Kidney epithelial cell (primary cell): ENCODE data around the gene USP46. TPM values are rescaled to one million over a fixed set of nuclear protein-coding genes. Genes with fewer than 3 reads are reported as not detected.

Experiments
- DNase-seq: peaks from one replicate; pipeline ENCODE4 v3.0.0-alpha.2; 2010; ENCODE audit warnings: low read depth
- H3K27me3 ChIP-seq: 2 replicates; pipeline ENCODE4 v1.6.0; 2011; ENCODE audit warnings: low read length; ENCODE audit not compliant: control insufficient read depth, insufficient read depth
- H3K36me3 ChIP-seq: 2 replicates; pipeline ENCODE4 v1.5.1; 2011; ENCODE audit warnings: low read length; ENCODE audit not compliant: control insufficient read depth, insufficient read depth
- H3K4me3 ChIP-seq: 2 replicates; pipeline ENCODE4 v1.5.1; 2011; ENCODE audit warnings: low read depth, mild to moderate bottlenecking, control low read depth, low read length
- total RNA-seq: library from RNA; depleted of rRNA; stranded (reverse); fragments of >200 nt; gene quantifications from 2 replicates; pipeline ENCODE4 v1.2.3, GENCODE V29; 2015
- TF ChIP-seq, protein P1 (sequence below): IDR thresholded peaks from 2 replicates; pipeline ENCODE4 v1.5.1; 2011; ENCODE audit warnings: mild to moderate bottlenecking, moderate library complexity, low read length, control low read depth, inconsistent platforms; ENCODE audit not compliant: insufficient read depth, poor library complexity, severe bottlenecking

USP46 gene
- total RNA-seq, 1 donor from 2014 or later, result 14.9 TPM

DNA sequence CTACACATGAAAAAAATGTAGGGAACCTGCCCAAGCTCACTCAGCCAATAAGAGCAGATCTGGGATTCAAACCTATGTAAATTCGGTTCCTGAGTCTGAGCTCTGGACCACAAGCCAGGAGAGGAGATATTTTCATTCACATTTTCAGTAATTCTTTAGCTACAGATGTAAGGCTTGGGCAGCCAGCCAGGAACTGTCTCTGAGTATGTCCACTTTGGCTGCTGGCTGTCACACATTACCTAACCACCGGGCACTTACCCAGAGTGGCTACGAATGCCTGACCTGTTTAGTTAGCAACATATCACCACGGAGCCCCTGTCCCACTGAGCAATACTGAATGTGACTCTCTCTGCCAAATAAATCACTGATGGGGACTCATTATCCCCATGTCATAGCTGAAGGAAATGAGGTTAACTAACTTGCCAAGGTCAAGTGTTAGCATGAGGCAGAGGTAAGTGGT lies 15.3 kb downstream of the USP46 start:
- TF ChIP-seq, protein P1, sequence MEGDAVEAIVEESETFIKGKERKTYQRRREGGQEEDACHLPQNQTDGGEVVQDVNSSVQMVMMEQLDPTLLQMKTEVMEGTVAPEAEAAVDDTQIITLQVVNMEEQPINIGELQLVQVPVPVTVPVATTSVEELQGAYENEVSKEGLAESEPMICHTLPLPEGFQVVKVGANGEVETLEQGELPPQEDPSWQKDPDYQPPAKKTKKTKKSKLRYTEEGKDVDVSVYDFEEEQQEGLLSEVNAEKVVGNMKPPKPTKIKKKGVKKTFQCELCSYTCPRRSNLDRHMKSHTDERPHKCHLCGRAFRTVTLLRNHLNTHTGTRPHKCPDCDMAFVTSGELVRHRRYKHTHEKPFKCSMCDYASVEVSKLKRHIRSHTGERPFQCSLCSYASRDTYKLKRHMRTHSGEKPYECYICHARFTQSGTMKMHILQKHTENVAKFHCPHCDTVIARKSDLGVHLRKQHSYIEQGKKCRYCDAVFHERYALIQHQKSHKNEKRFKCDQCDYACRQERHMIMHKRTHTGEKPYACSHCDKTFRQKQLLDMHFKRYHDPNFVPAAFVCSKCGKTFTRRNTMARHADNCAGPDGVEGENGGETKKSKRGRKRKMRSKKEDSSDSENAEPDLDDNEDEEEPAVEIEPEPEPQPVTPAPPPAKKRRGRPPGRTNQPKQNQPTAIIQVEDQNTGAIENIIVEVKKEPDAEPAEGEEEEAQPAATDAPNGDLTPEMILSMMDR, result no peak
- peak; percentile 35 for DNase-seq
- no peaks in the 10 kb centered on the region for H3K27me3 ChIP-seq
- no peaks in the 10 kb centered on the region for H3K36me3 ChIP-seq
- no peak overlapping the region for H3K4me3 ChIP-seq

- no peak for DNase-seq
- TF ChIP-seq, protein P1, result no peak
- no peak overlapping the region for H3K4me3 ChIP-seq
- no peaks in the 10 kb centered on the region for H3K36me3 ChIP-seq
- no peaks in the 10 kb centered on the region for H3K27me3 ChIP-seq
Measured at GRCh38 chr4:52643190-52643589, 15.9 kb downstream of the USP46 start.

- TF ChIP-seq, protein P1, result no peak
- no peaks in the 10 kb centered on the region for H3K27me3 ChIP-seq
- peak; percentile 26 for DNase-seq
- H3K36me3 ChIP-seq, result no peaks in the 10 kb centered on the region
- no peak overlapping the region for H3K4me3 ChIP-seq
Measured at GRCh38 chr4:52641854-52642563, 17.1 kb downstream of the USP46 start.

GRCh38 chr4:52640808-52641565 lies 18.1 kb downstream of the USP46 start:
- TF ChIP-seq, protein P1, result no peak
- Histone ChIP-seq H3K36me3 (no peaks in the 10 kb centered on the region), H3K4me3 (no peak overlapping the region), H3K27me3 (no peaks in the 10 kb centered on the region)
- no peak for DNase-seq

DNA sequence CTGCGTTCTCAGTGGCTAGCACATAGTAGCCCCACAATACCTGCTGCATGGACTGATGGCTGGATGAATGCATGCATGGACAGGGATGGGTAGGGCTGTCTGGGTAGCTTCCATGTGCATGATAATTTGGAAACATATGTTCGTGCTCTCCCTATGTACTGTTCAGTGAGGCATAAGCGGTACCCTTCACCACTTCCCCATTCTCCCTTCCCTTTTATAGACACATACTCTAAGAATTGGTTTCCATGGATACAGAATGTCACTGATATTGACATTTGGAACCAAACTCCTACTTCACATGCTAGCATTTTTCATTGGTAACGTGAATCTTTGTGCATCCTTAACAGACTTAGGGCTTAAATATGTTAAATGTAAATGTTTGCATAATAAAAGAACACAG lies 20.4 kb downstream of the USP46 start:
- TF ChIP-seq, protein P1, result no peak
- no peaks in the 10 kb centered on the region for H3K27me3 ChIP-seq
- H3K4me3 ChIP-seq, result no peak overlapping the region
- no peaks in the 10 kb centered on the region for H3K36me3 ChIP-seq
- DNase-seq, result no peak
